DMS79 treated with DMSO at 0.1 percent for 48 hours (cell line): Measurements from ENCODE around the gene FBXL4.

Experiments
- DNase-seq: peaks from one replicate; lab custom pipeline; 2025; lab: John Stamatoyannopoulos, UW

FBXL4 gene

DNA sequence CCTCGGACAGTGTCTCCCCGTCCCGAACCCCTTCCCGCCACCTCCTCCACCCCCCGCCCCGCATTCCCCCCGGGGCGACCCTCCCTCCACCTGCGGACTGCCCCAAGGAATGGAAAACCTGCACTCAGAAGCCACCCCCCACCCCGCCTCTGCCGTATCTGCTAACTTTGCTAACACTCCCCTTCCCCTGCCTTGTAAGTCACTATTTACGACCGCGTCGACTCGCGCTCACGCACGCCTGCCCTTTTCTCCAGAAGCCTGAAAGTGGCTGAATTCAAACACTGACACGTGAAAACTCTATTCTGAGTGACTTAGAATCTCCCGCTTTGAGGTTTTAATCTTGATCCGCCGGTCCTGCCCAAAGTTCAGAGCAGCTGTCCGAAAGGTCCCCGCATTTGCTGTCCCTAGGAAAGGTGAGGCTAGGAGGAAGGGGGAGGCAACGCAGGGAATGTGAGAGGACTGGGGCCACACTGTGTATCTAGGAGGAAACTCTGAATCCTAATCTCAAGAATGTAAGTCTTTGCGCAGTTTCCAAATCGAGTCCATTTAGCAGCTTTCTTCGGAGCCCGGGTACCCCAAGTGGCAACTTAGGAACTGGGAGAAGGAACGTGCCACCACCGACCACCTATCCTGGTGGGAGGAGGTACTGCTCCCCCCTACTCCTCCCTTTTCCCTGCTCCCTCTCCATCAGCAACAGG lies 122.7 kb downstream of the FBXL4 start:
- DNase-seq = no peak

DNA sequence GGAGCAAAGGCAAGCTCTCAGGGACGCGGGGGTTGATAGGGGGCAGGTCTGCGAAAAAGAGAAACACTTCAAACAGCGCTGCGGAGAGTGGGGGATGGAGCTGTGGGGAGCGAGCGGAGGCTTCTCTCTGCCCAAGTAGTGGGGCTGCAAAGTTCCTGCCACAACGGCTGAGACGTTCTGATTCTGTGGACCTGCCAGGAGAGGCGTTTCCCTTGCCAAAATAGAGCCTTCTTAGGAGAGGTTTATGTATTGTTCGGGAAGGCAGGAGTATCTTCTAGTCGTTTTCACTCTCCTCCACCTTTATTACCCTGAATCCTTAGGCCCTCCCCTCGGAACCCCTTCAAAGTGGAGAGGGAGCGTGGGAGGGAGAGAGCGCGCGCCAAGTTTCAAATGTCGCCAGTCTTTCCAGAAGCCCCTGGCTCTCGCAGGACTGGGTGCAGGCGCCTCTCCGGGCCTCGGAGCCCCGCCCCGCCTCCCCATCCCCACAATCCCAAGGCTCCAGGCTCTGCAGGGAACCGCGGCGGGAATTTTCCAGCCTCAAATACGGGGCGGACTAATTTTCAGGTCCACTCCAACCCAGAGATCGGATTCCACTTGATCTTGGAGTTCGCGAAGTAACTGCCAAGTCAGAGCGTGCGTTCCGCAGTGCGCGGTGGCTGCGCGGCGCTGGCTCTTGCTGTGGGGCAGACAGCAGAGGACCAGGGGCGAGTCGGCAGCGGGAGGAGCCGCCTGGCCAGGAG lies 123.4 kb downstream of the FBXL4 start:
- DNase-seq = no peak

DNA sequence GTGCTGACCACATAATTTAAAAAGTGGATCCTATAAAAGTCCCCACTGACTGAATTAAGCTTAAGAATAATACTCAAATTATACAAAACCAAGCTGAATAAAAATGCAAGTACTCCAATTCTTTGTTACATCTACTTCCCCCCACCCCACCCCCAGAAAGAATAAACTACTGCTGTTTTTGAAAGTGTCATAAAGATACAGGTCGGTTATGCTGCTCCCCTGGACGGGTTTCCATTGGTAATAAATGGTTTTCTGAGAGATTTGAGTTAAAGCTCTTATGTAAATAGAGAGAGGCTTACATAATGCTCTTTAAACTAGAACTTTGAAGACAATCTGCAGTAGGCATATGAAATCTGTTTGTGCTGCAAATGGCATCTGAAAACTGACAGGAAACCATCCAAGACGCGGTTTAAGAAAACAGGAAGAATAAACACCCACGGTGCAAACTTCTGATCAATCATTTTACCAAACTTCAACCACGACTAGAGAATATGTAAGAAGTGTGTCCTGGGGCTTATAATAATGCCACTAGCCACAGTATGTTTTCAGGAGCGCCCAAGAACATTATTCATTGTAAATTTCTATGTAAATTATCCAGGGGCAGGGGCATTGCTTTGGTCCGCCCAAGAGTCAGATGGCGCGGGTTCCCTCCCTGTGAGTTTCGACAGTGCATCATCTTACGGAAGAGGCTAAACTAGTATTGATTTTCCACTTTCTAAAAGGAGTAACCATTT lies 124.2 kb downstream of the FBXL4 start:
- no peak for DNase-seq

DNA sequence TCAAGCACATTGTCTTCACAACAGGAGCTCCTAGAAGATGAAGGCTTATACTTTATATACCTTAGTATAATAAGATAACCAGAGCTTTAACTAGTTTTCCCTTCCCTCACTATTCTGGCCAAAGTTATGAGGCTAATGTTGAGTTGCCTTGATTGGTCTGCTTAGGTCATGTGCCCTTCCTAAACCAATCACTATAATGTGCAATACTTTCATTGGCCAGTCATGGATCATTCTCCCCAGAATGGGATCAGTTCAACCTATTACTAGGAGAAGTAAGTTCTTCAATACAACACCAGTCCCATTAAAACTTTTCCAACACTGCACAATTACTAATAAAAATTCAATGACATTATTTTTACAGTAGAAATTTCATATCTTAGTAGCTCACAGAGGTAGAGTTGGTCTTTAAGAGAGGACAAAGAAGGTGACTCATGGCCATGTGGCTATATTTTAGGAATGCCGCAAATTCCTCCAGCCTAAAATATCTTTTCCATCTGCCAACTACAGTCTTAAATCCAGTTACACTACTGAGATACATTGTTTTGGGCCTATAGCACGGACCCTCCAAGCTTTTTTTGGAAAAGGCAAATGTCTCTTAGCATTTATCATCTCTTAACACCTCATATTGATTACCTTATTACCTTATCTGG lies 125.9 kb downstream of the FBXL4 start:
- DNase-seq = no peak
